Peyer's patch (tissue), 4 donors: ENCODE data around the gene CLDN18.

Source experiments
- CTCF ChIP-seq, 6 experiments: fragments of 450-650 bp in 4 of 6; fragments of 200-600 bp in 2 of 6; sonication (generic) in 1 of 6; IDR thresholded peaks; one replicate each; pipeline ENCODE4 v1.5.1; 2017 to 2019; ENCODE audit warnings: antibody characterized with exemption in 6 of 6, mild to moderate bottlenecking in 3 of 6, moderate library complexity in 1 of 6
- POLR2A ChIP-seq, 2 donors: fragments of 450-650 bp; IDR thresholded peaks; one replicate each; pipeline ENCODE4 v1.5.1; 2017; ENCODE audit warnings: antibody characterized with exemption in 2 of 2, mild to moderate bottlenecking in 2 of 2, moderate library complexity in 2 of 2

DNA sequence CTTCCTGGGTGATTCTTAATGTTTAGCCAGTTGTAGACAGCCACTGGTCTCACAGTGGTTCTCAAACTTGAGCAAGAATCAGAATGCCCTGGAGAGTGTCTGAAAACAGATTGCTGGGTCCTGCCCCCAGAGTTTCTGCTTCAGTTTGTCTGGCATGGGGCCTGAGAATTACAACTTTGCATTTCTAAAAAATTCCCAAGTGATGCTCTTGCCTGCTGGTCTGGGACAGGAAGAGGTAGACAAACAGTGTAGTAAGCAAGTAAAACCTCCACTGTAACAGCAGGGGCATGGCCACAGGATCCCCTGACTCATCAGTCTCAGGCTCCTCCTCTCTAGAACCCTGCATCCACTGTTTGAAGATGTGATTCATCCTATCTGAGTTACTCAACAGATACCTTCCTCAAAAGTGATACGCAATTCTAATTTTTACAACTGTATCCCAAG is 69.0 kb downstream of the CLDN18 start:
- TF ChIP-seq POLR2A (IDR thresholded peaks at IDR 0.05) (no peak), CTCF (IDR thresholded peaks at IDR 0.05) (no peak)
